ENCODE measurements around the gene MRPS6.

DNA sequence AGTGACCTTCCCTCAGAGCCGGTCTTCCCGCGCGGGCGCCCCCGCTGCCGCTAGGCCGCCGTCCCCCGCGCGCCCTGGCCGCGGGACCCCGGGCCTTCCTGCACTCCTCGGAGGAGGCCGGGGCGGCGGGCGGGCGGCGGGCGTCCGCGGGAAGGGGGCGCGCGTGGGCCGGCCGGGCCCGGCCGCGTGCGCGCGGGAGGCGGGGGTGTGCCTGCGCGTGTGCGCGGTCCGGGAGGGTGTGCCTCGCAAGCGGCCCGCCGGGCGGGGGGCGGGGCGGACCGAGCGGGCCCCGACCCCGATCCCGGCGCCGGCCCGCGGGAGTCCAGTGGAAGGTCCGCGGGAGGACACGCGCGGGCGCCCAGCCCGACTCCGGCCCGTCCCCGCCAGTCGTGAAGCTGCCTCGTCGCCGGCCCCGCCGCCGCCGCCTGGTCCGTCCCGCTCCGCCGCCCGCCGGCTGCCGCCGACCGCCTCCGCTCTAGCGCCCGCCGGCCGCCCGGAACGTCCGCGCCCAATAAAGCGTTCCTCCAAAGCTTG, 438 bp downstream of the MRPS6 start:
- TF ChIP-seq, protein P1, sequence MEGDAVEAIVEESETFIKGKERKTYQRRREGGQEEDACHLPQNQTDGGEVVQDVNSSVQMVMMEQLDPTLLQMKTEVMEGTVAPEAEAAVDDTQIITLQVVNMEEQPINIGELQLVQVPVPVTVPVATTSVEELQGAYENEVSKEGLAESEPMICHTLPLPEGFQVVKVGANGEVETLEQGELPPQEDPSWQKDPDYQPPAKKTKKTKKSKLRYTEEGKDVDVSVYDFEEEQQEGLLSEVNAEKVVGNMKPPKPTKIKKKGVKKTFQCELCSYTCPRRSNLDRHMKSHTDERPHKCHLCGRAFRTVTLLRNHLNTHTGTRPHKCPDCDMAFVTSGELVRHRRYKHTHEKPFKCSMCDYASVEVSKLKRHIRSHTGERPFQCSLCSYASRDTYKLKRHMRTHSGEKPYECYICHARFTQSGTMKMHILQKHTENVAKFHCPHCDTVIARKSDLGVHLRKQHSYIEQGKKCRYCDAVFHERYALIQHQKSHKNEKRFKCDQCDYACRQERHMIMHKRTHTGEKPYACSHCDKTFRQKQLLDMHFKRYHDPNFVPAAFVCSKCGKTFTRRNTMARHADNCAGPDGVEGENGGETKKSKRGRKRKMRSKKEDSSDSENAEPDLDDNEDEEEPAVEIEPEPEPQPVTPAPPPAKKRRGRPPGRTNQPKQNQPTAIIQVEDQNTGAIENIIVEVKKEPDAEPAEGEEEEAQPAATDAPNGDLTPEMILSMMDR (IDR thresholded peaks at IDR 0.05): no peak
- no peak for TF ChIP-seq POLR2A (IDR thresholded peaks at IDR 0.05)

All from vagina (tissue), 2 donors.